ENCODE measurements around the gene KRT76.

KRT76 gene

DNA sequence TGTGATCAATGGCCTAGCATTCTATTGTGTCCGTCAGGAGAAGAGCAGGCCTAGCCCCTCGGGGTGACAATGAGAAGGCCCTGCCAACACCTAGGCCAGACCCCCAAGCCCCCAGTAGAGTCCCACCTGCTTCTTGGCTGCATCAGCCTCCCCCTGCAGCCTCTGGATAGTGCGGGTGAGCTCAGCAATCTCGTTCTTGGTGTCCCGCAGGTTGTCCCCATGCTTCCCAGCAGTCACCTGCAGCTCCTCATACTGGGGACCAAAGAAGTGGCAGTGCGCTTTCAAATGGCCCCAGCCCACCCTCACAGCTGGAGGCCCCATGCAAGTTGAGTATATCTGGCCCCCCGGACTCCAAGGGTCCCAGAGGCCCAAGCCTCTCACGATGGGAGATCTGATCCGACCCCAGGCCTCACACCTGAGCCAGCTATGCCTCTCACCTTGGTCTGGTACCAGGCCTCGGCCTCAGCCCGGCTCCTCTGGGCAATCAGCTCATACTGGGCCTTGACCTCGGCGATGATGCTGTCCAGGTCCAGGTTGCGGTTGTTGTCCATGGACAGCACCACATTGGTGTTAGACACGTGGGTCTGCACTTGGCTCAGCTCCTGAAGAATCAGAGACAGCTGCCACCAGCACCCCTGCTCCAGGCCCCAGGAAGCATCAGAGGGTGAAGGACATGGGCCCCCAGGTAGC, 46.8 kb upstream of the KRT76 start:
- H3K27ac ChIP-seq (ENCODE audit: low read depth, low read length, poor library complexity, severe bottlenecking), result no peak overlapping the region
- no peaks in the 10 kb centered on the region for H3K79me2 ChIP-seq (ENCODE audit: insufficient read depth, low read length)
- H4K20me1 ChIP-seq (ENCODE audit: insufficient read depth, low read length), result no peaks in the 10 kb centered on the region
- no peak overlapping the region for H3K4me2 ChIP-seq (ENCODE audit: low read length)
- H3K4me3 ChIP-seq (ENCODE audit: low read depth, low read length, poor library complexity, severe bottlenecking), result no peak overlapping the region
- H3K27me3 ChIP-seq (ENCODE audit: insufficient read depth, low read length), result no peaks in the 10 kb centered on the region
- no peak overlapping the region for H3K9ac ChIP-seq (ENCODE audit: low read length)
- H3K36me3 ChIP-seq (ENCODE audit: insufficient read depth, low read length), result no peaks in the 10 kb centered on the region
- H2AFZ ChIP-seq (ENCODE audit: low read length), result no peak overlapping the region
- H3K4me1 ChIP-seq (ENCODE audit: insufficient read depth, low read length, severe bottlenecking), result no peaks in the 10 kb centered on the region
- H3F3A ChIP-seq (ENCODE audit: insufficient read depth, low read length), result no peaks in the 10 kb centered on the region
- H3K9me3 ChIP-seq (ENCODE audit: low read length), result no peaks in the 10 kb centered on the region
- TF ChIP-seq, protein P1, sequence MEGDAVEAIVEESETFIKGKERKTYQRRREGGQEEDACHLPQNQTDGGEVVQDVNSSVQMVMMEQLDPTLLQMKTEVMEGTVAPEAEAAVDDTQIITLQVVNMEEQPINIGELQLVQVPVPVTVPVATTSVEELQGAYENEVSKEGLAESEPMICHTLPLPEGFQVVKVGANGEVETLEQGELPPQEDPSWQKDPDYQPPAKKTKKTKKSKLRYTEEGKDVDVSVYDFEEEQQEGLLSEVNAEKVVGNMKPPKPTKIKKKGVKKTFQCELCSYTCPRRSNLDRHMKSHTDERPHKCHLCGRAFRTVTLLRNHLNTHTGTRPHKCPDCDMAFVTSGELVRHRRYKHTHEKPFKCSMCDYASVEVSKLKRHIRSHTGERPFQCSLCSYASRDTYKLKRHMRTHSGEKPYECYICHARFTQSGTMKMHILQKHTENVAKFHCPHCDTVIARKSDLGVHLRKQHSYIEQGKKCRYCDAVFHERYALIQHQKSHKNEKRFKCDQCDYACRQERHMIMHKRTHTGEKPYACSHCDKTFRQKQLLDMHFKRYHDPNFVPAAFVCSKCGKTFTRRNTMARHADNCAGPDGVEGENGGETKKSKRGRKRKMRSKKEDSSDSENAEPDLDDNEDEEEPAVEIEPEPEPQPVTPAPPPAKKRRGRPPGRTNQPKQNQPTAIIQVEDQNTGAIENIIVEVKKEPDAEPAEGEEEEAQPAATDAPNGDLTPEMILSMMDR (IDR thresholded peaks at IDR 0.05; ENCODE audit: low read length), result no peak
- no peak for TF ChIP-seq EZH2 (IDR thresholded peaks at IDR 0.05; ENCODE audit: borderline replicate concordance, low read length)
- H3K9me2 ChIP-seq (ENCODE audit: low read depth, low read length), result no peaks in the 10 kb centered on the region

DNA sequence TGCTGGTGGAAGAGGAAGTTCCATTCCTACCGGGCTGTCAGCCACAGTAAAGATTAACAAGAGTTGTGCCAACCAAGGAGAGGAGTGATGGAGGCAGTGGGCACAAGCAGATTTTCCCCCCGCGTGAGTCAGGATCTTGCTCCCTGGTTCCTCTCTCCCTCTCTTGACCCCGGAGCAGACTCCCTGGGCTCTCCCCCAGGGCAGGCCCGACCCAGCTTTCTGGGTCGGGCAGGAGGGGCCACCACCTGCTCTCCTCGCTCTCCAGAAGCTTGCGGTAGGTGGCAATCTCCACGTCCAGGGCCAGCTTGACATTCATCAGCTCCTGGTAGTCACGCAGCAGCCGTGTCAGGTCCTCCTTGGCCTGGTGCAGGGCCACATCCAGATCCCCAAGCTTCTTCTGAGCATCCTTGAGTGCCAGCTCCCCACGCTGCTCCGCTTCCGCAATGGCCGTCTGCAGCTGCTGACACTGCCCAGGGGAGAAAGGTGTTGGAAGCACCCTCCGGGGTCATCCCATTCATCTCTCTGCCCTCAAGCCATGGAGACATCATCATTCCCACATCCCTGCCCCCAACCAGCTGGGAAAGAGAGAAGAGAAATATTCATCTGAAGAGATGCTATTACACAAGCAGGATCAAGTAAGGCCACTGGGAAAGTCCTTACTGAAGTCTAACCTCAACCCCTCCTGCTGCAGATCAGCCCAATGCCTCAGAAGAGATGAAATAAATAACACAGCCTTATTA, 45.8 kb upstream of the KRT76 start:
- H3K27ac ChIP-seq (ENCODE audit: low read depth, low read length, poor library complexity, severe bottlenecking), result no peak overlapping the region
- no peaks in the 10 kb centered on the region for H4K20me1 ChIP-seq (ENCODE audit: insufficient read depth, low read length)
- no peaks in the 10 kb centered on the region for H3K4me1 ChIP-seq (ENCODE audit: insufficient read depth, low read length, severe bottlenecking)
- no peak overlapping the region for H2AFZ ChIP-seq (ENCODE audit: low read length)
- H3K36me3 ChIP-seq (ENCODE audit: insufficient read depth, low read length), result no peaks in the 10 kb centered on the region
- no peaks in the 10 kb centered on the region for H3K9me3 ChIP-seq (ENCODE audit: low read length)
- no peak overlapping the region for H3K4me3 ChIP-seq (ENCODE audit: low read depth, low read length, poor library complexity, severe bottlenecking)
- no peaks in the 10 kb centered on the region for H3K9me2 ChIP-seq (ENCODE audit: low read depth, low read length)
- TF ChIP-seq, protein P1 (IDR thresholded peaks at IDR 0.05; ENCODE audit: low read length), result no peak
- TF ChIP-seq EZH2 (IDR thresholded peaks at IDR 0.05; ENCODE audit: borderline replicate concordance, low read length), result no peak
- H3K9ac ChIP-seq (ENCODE audit: low read length), result no peak overlapping the region
- peaks cover 5% of the 10 kb centered on the region; the same call in 1 of the 2 replicates for H3K27me3 ChIP-seq (ENCODE audit: insufficient read depth, low read length)
- no peak overlapping the region for H3K4me2 ChIP-seq (ENCODE audit: low read length)
- H3F3A ChIP-seq (ENCODE audit: insufficient read depth, low read length), result no peaks in the 10 kb centered on the region
- no peaks in the 10 kb centered on the region for H3K79me2 ChIP-seq (ENCODE audit: insufficient read depth, low read length)

DNA sequence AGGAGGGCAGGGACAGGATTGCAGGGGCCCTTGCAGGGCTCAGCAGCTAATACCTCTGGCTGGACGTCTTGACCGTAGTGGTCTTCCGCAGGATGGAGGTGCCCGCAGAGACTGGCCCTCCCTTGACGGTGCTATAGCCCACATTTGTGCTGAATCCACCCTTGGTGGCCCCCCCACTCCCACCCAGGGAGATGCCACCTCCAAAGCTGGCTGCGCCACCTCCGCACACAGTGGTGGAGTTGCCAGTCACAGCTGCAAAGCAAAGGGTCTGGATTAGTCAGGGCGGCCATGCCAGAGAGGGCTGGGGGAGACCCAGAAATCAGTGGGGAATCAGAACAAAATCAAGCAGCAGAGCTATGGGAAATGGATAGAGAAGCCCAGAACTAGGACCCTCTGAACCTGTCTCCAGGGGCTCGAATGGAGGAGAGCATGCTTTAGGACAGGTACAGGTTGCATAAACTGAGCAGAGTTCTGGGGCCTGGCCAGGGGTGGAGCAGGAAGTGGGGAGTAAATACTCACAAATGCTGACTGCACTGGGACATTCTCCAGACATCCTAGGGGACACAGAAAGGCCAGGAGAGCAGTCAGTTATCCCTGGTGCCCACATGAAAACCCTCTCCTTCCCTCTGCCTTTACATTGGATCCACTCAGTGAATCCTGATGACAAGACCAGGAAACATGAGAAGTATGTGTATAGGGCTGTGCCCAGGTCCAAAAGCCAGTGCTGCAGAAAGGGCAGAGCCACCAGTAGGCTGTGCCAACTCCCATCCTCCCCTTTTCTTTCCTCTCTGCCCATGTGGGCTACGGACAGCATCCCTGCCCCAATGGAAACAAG, 44.9 kb upstream of the KRT76 start:
- Histone ChIP-seq H3K79me2 (ENCODE audit: insufficient read depth, low read length) (no peaks in the 10 kb centered on the region), H3K36me3 (ENCODE audit: insufficient read depth, low read length) (no peaks in the 10 kb centered on the region), H3F3A (ENCODE audit: insufficient read depth, low read length) (no peaks in the 10 kb centered on the region), H3K4me3 (ENCODE audit: low read depth, low read length, poor library complexity, severe bottlenecking) (no peak overlapping the region), H2AFZ (ENCODE audit: low read length) (no peak overlapping the region), H3K9me3 (ENCODE audit: low read length) (no peaks in the 10 kb centered on the region), H3K4me1 (ENCODE audit: insufficient read depth, low read length, severe bottlenecking) (no peaks in the 10 kb centered on the region), H3K4me2 (ENCODE audit: low read length) (no peak overlapping the region), H3K9ac (ENCODE audit: low read length) (no peak overlapping the region), H3K9me2 (ENCODE audit: low read depth, low read length) (no peaks in the 10 kb centered on the region), H3K27me3 (ENCODE audit: insufficient read depth, low read length) (peaks cover 5% of the 10 kb centered on the region; the same call in 1 of the 2 replicates), H4K20me1 (ENCODE audit: insufficient read depth, low read length) (no peaks in the 10 kb centered on the region), H3K27ac (ENCODE audit: low read depth, low read length, poor library complexity, severe bottlenecking) (no peak overlapping the region)
- no peak for TF ChIP-seq EZH2 (IDR thresholded peaks at IDR 0.05; ENCODE audit: borderline replicate concordance, low read length)
- TF ChIP-seq, protein P1 (IDR thresholded peaks at IDR 0.05; ENCODE audit: low read length), result no peak
